GM18861 (cell line): ENCODE measurements around the gene C8G.

Experiments used
- ATAC-seq: cut with Tn5 transposase; IDR thresholded peaks from one replicate; pipeline ENCODE4 v1.9.1; 2021; ENCODE audit not compliant: unreplicated experiment

C8G gene

GRCh38 chr9:136952876-136953770, 8.1 kb downstream of the C8G start:
- ATAC-seq: no peak

GRCh38 chr9:136953771-136954269, 8.8 kb downstream of the C8G start:
- no peak for ATAC-seq

- no peak for ATAC-seq
Observed at GRCh38 chr9:136954270-136955083, 9.4 kb downstream of the C8G start.

- ATAC-seq: no peak
Observed at GRCh38 chr9:136955202-136955942, 10.3 kb downstream of the C8G start.

- ATAC-seq: no peak
Observed at GRCh38 chr9:136955943-136956335, 10.9 kb downstream of the C8G start.

GRCh38 chr9:136956604-136957003, 11.6 kb downstream of the C8G start:
- ATAC-seq: no peak

GRCh38 chr9:136957461-136957860, 12.4 kb downstream of the C8G start:
- no peak for ATAC-seq

GRCh38 chr9:136957901-136958300, 12.9 kb downstream of the C8G start:
- no peak for ATAC-seq

GRCh38 chr9:136958473-136958872, 13.4 kb downstream of the C8G start:
- ATAC-seq: no peak

- no peak for ATAC-seq
Observed at GRCh38 chr9:136958898-136959850, 14.1 kb downstream of the C8G start.

GRCh38 chr9:136960212-136960937, 15.3 kb downstream of the C8G start:
- no peak for ATAC-seq

GRCh38 chr9:136960938-136961275, 15.9 kb downstream of the C8G start:
- ATAC-seq: no peak

GRCh38 chr9:136961279-136962065, 16.4 kb downstream of the C8G start:
- ATAC-seq: no peak

GRCh38 chr9:136962163-136962562, 17.1 kb downstream of the C8G start:
- ATAC-seq: no peak

- ATAC-seq: no peak
Observed at GRCh38 chr9:136962701-136963248, 17.7 kb downstream of the C8G start.

GRCh38 chr9:136963341-136963740, 18.3 kb downstream of the C8G start:
- no peak for ATAC-seq

- no peak for ATAC-seq
Observed at GRCh38 chr9:136963751-136964150, 18.7 kb downstream of the C8G start.

GRCh38 chr9:136964171-136964689, 19.2 kb downstream of the C8G start:
- ATAC-seq: no peak
